GM19035 (cell line): ENCODE measurements around the gene CIDEC.
"Not testable (repeated sequence)": the region's sequence is repeated elsewhere in the genome, so short reads cannot be mapped to it uniquely, and the experiment has no call there.

Source experiments
- ATAC-seq: cut with Tn5 transposase; IDR thresholded peaks from one replicate; pipeline ENCODE4 v1.9.1; 2021; ENCODE audit not compliant: unreplicated experiment

Gene CIDEC

GRCh38 chr3:9848860-9849259, 31.2 kb downstream of the CIDEC start:
- not testable (repeated sequence) for ATAC-seq

GRCh38 chr3:9847870-9848269, 32.2 kb downstream of the CIDEC start:
- ATAC-seq: not testable (repeated sequence)

GRCh38 chr3:9846931-9847488, 33.0 kb downstream of the CIDEC start:
- ATAC-seq: no peak

- no peak for ATAC-seq
Observed at GRCh38 chr3:9846231-9846630, 33.8 kb downstream of the CIDEC start.

GRCh38 chr3:9843715-9844438, 36.2 kb downstream of the CIDEC start, which contains the start of gene RPUSD3:
Gene RPUSD3, minus strand, starts transcription at chr3:9844008. Its CDS starts 18 bp downstream, at chr3:9843990.
- peak; percentile 97 for ATAC-seq

GRCh38 chr3:9841015-9841414, 39.0 kb downstream of the CIDEC start:
- no peak for ATAC-seq

- ATAC-seq: no peak
Observed at GRCh38 chr3:9838856-9839255, 41.2 kb downstream of the CIDEC start.

- ATAC-seq: no peak
Observed at GRCh38 chr3:9837701-9838582, 42.1 kb downstream of the CIDEC start.

GRCh38 chr3:9834520-9835380, 45.3 kb downstream of the CIDEC start:
- no peak for ATAC-seq

GRCh38 chr3:9833078-9833477, 47.0 kb downstream of the CIDEC start:
- ATAC-seq: no peak

GRCh38 chr3:9831253-9831652, 48.8 kb downstream of the CIDEC start:
- ATAC-seq: no peak

- ATAC-seq: no peak
Observed at GRCh38 chr3:9828801-9829755, 51.0 kb downstream of the CIDEC start.

- no peak for ATAC-seq
Observed at GRCh38 chr3:9826815-9827573, 53.1 kb downstream of the CIDEC start.

GRCh38 chr3:9825451-9826040, 54.5 kb downstream of the CIDEC start:
- no peak for ATAC-seq

- ATAC-seq: no peak
Observed at GRCh38 chr3:9820946-9821345, 59.1 kb downstream of the CIDEC start.

GRCh38 chr3:9820543-9820942, 59.5 kb downstream of the CIDEC start:
- no peak for ATAC-seq

GRCh38 chr3:9818666-9819335, 61.3 kb downstream of the CIDEC start:
- no peak for ATAC-seq

GRCh38 chr3:9817436-9817835, 62.6 kb downstream of the CIDEC start:
- ATAC-seq: no peak
